IPS DF 19.7 (cell line): ENCODE data around the gene ENTPD2.
"Not testable (repeated sequence)": the region's sequence is repeated elsewhere in the genome, so short reads cannot be mapped to it uniquely, and the experiment has no call there.

Experiments used
- DNase-seq: peaks from one replicate; pipeline ENCODE4 v3.0.0-alpha.2; 2013; ENCODE audit warnings: low read depth, low spot score

The ENTPD2 gene

GRCh38 chr9:137045294-137046087 is 8.4 kb downstream of the ENTPD2 start:
- no peak for DNase-seq

DNA sequence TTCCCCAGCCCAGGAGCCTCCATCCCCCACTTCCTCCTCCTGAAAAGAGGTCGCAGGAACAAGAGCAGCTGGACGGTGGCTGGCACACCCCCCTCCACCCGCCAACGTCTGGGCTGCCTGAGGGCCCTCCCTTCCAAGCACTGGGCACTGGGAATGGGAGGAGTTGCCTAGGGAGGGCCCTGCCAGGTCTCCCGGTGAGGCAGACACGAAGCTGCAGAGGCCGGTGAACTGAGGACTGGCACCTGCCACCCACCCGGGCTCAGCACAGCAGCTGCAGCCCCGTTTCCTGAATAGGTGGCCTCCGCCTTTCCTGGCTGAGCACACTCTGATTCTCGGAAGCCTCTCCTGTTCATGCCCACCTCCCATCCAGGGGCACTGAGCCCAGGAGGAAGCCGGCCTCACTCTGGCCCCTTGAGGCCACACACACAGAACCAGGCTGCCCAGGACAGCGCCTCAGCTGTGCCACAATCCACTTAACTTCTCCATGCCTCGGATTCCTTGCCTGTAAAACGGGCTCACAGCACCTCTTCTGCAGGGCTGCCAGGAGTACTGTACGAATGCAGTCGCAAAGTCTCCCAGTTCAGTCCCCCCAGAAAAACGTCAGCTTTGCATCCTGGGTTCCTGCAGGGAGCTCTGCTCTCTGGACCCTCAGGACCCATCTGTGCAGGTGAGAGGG is 9.2 kb downstream of the ENTPD2 start:
- no peak for DNase-seq

GRCh38 chr9:137044037-137044436 is 9.8 kb downstream of the ENTPD2 start:
- no peak for DNase-seq

- DNase-seq = no peak
Measured at GRCh38 chr9:137042751-137043727, 10.8 kb downstream of the ENTPD2 start.

DNA sequence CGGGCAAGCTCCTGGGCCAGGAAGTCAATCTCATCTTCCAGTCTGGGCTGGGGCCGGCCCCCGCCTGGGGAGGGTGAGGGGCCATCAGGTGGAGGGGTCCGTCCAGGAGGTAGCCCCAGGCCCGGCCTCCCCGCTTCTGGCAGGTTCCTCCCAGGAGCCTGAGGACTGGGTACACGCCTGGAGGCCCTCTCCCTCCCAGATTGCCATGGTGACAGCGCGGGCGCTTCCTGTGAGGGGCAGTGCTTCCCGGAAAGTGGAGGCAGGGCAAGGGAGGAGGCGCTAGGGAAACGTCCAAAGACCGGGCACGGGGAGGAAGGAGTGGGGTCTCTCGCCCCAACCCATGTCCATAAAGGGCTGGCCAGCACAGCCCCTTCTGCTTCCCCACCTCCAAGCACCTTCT is 12.7 kb downstream of the ENTPD2 start:
- DNase-seq = no peak

DNA sequence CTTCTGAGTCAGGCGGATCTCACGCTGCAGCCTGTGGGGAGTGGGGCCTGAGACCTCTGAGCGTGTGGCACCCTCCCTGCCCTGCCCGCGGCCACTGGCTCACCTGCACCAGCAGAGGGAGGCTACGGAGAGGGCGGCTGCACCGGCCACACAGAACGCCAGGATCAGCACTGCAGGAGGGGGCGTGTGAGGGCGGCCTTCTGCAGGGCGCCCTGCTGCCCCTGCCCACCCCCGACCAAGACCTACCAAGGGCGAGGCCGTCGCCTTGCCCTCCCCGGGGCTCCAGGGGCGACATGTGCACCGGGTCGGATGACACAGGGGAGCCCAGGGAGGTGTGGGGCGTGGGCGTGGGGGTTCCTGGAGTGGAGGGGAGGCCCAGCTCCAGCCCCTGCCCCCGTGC is 13.3 kb downstream of the ENTPD2 start:
- no peak for DNase-seq

GRCh38 chr9:137039611-137040366 is 14.1 kb downstream of the ENTPD2 start:
- no peak for DNase-seq

- DNase-seq = no peak
Measured at GRCh38 chr9:137038916-137039315, 14.9 kb downstream of the ENTPD2 start.

DNA sequence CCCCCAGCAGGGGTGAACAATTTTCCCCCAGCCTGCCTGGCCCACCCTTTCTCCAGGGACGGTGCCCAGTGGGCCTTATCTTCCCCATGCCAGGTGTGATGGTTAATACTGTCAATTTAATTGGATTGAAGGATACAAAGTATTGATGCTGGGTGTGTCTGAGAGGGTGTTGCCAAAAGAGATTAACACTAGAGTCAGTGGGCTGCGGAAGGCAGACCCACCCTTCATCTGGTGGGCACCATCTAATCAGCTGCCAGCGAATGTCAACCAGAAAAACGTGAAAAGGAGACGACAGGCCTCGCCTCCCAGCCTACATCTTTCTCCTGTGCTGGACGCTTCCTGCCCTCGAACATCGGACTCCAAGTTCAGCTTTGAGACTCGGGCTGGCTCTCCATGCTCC is 16.4 kb downstream of the ENTPD2 start:
- DNase-seq = no peak

- no peak for DNase-seq
Measured at GRCh38 chr9:137037035-137037434, 16.8 kb downstream of the ENTPD2 start.

DNA sequence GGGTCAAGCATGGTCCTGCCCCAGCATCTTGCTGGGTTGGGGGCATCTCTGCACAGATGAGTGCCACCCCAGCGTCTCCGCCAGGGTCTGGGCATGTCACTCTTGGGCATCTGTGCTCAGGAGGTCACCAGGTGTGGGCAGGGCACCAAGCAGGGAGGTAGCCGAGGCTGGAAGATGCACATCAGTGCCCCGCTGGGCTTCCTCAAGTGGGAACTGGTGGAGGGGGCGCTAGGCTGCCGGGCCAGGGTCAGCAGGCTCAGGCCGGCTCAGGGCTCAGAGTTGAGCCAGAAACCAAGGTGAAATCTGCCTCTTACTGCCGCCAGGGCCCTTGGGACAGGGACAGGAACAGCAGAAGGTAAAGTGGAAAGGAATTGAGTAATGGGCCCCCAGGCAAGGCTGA is 17.9 kb downstream of the ENTPD2 start:
- DNase-seq = no peak

DNA sequence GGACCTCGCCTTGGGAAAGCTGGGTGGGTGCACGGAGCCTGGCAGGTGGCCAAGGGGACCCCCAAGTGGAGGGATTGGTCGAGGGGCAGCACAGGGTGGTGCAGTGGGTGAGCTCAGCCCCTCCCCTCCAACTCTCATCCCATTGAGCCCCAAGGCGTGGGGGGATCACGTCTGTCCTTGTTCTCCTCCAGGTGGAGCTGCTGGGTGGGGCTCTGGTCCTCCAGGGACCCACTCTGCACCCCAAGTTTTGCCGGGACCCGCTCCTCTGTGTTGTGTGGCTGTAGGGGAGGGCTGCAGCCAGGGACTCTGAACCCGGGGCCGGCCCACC is 18.4 kb downstream of the ENTPD2 start:
- DNase-seq = no peak

DNA sequence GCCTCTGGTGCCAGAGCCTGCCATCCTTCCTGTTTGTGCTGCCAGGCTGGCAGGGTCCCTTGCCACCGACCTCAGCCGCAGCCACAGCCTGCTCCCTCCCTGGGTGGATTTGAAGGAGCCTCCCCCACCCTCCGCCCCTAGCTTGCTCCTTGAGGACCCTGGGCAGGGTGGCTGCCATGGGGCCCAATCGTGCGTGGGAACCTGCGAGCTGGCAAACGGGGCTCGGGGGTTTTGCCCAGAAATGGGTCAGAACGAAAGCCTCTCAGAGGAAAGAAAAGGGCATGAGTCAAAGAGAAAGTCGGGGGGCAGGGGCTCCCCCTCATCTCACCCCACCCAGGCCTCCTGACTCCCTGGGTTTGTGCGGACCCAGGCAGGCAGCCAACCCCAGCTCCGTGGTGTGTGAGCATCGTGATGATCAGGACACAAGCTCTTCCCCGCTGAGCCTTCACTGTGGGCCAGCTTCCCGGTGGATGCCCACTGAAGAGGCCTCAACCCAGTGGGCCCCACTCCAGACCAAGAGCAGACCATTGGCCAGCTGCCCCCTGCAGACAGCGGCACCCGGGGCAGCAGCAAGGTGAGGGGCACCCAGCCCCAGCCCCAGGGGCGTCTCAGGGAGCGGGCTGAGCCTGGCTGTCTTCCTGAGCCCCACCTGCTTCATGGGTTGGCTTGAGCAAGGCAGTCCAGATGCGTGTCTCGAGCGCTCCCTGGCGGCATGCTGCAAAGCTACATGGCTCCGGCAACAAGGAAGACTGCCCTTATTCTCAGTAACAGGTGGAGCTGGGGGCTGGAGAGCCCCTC is 19.0 kb downstream of the ENTPD2 start:
- DNase-seq = no peak

GRCh38 chr9:137034039-137034708 is 19.7 kb downstream of the ENTPD2 start:
- DNase-seq = no peak

- DNase-seq = not testable (repeated sequence)
Measured at GRCh38 chr9:137033481-137033880, 20.4 kb downstream of the ENTPD2 start.

DNA sequence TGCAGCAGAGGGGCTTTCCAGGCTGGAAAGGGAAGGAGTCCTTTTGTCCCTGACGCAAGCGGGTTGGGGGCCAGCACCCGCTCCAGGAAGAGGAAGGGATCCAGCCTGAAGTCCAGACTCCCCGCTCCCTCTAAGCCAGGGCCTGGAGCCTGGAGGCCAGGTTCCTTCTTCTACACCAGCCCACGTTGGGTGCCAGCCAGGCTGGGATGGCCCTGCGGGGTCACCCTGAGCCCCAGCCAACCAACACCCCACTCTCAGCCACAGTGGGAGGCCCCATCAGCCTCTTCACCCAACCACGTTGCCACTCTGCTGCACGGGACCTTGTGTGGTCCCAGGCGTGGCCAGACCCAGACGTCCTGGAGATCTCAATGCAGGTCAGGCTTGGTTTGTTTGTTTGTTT is 21.0 kb downstream of the ENTPD2 start:
- no peak for DNase-seq

DNA sequence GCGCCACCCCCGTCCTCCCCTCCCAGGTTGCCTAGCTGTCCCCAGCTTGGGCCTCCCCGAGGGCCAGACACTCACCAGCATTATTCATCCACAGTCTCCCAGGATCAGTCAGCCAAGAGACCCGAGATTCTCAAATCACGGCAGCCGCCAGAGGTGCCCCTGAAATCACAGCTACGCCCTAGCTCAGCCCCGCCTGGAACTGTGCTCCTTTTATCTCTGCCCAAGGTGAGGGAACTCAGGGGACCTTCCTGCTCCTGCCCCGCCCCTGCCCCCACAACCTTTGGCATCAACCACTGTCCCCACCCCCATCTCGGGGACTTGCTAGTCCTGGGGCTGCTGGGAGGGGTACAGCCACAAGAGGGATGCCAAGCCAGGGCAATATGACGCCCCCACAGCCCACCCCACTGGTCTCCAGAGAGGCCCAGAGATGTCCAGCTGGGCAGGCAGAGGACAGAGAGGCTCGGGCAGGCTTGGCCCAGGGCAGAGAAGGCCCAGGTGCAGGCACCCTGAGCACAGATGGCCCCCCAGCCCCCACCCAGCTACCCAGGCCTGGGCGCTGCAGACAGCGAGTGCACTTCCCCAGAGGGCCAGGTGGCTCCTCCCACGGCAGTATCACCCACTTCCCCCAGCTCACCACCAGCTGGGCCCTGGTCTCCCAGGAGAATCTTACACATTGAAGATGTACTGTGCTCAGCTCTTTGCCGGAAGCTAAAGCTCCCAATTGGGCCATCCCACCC is 21.8 kb downstream of the ENTPD2 start, which contains the start of gene FUT7:
TSS of gene FUT7 (minus strand) at position 185 of the 737 bp plus-strand sequence. CDS start at position 88, 97 bp downstream.
- no peak for DNase-seq

DNA sequence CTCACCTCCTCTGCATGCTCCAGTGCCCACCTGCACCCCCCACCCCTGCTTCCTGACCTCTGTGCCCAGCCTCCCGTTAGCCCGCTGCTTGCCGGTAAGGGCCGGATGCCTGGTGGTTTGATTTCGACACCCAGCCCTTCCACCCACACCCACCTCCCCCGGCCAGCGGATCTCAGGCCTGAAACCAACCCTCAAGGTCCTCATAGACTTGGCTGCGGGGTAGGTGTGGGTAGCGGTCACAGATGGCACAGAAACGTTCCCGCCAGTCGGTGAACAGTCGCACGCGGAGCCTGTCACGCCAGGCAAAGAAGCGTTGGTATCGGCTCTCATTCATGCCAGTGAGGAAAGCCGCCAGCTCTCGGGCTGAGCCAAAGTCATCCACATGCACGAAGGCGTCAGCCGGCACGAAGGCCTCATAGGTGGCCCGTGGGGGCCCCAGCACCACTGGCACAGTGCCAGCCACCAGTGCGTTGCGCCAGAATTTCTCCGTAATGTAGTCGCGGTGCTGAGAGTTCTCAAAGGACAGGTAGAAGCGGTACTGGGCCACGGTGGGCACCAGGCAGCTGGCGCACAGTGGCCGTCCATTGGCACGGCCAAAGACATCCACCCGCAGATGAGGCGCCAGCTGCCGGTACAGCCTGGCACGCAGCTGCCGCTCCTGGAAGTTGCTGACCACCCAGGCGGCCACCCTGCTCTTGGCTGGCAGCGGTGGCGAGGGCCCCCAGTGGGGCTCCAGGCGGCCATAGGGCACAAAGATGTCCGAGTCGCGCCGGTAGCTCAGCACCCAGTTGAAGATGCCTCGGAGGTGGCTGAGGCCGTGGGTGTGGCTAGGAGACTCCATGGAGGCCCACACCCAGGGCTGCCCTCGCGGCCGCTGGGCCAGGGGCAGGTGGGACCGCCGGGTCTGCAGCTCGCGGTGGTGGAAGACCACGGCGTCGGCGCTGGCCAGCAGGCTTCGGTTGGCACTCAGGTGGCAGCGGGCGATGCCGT is 23.0 kb downstream of the ENTPD2 start:
- no peak for DNase-seq
